K562 (cell line): ENCODE data around the gene OBP2A. TPM values are rescaled to one million over a fixed set of nuclear protein-coding genes. Genes with fewer than 3 reads are reported as not detected.

Source experiments
- ATAC-seq: fragments of 200-7000 bp; cut with Tn5 transposase; 3 replicates; pipeline ENCODE4 v1.9.1; 2020; ENCODE audit warnings: moderate library complexity
- BruUV-seq: library from RNA; stranded (reverse); fragments of 400-500 nt; replicated peaks from 2 replicates; lab custom pipeline; 2021; lab: Mats Ljungman, UMichigan
- CTCF ChIA-PET: fragments of 300-600 bp; formaldehyde crosslinking; extraction: SDS; loops from one replicate; lab custom pipeline; 2021; ENCODE audit warnings: low intra/inter-chr PET ratio; lab: Yijun Ruan, JAX
- POLR2A ChIA-PET: fragments of 300-600, 350-650 bp; sonication (Branson Sonifier 250); formaldehyde crosslinking; extraction: SDS; loops from one replicate; lab custom pipeline; 2021; ENCODE audit warnings: antibody characterized with exemption, inconsistent platforms; lab: Yijun Ruan, JAX
- DNase-seq, 4 experiments: peaks; one replicate each; pipeline versions ENCODE4 v3.0.0 to v3.0.0-alpha.2; 2011 to 2018; ENCODE audit warnings: low spot score in 3 of 4, mixed read lengths in 3 of 4; ENCODE audit errors: extremely low read depth in 1 of 4
- FAIRE-seq: peaks from 2 replicates; lab custom pipeline; 2011; peaks lifted over from hg19 to GRCh38; lab: Jason Lieb, UNC
- H2AFZ ChIP-seq: 2 replicates; pipeline ENCODE4 v1.6.0; 2011; ENCODE audit warnings: low read depth, low read length, control low read depth, inconsistent platforms
- H3K27ac ChIP-seq: fragments of 200-600 bp; 3 replicates; pipeline ENCODE4 v1.8.0; 2011; ENCODE audit warnings: low read depth, mild to moderate bottlenecking, control low read depth, inconsistent platforms, low read length, moderate library complexity, mixed read lengths; ENCODE audit errors: extremely low read depth
- H3K27me3 ChIP-seq, 2 experiments: fragments of 300-600 bp in 1 of 2; 2 replicates in 1 of 2; 3 replicates in 1 of 2; pipeline versions ENCODE4 v1.6.0 to v1.8.0; 2011; ENCODE audit warnings: inconsistent platforms in 2 of 2, low read length in 2 of 2, mild to moderate bottlenecking in 1 of 2, mixed read lengths in 1 of 2, moderate library complexity in 1 of 2; ENCODE audit not compliant: control insufficient read depth in 2 of 2, insufficient read depth in 2 of 2
- H3K36me3 ChIP-seq: fragments of 300-600 bp; 3 replicates; pipeline ENCODE4 v1.8.0; 2011; ENCODE audit warnings: mild to moderate bottlenecking, low read length, inconsistent platforms; ENCODE audit not compliant: control insufficient read depth, insufficient read depth
- H3K4me1 ChIP-seq, 2 experiments: fragments of 200-600 bp in 1 of 2; replicated peaks in 1 of 2; 2 replicates in 1 of 2; 3 replicates in 1 of 2; pipeline versions ENCODE4 v1.5.1 to v1.8.0; 2011; ENCODE audit warnings: inconsistent platforms in 2 of 2, low read length in 2 of 2, mild to moderate bottlenecking in 1 of 2, mixed read lengths in 1 of 2, moderate library complexity in 1 of 2; ENCODE audit not compliant: control insufficient read depth in 2 of 2, insufficient read depth in 2 of 2
- H3K4me2 ChIP-seq: 2 replicates; pipeline ENCODE4 v1.6.1; 2011; ENCODE audit warnings: low read length, control low read depth, inconsistent platforms, mixed read lengths; ENCODE audit not compliant: insufficient read depth
- H3K4me3 ChIP-seq: fragments of 200-600 bp; sonication (generic), shearing (Covaris generic); 2 replicates; pipeline ENCODE4 v1.5.1; 2016; ENCODE audit warnings: control low read depth, inconsistent platforms
- H3K79me2 ChIP-seq: fragments of 200-600 bp; 3 replicates; pipeline ENCODE4 v1.8.0; 2011; ENCODE audit warnings: low read length, inconsistent platforms; ENCODE audit not compliant: control insufficient read depth, insufficient read depth
- H3K9ac ChIP-seq, 2 experiments: 2 replicates each; pipeline versions ENCODE4 v1.6.0 to v1.6.1; 2011; ENCODE audit warnings: low read depth in 2 of 2, low read length in 2 of 2, control low read depth in 1 of 2, inconsistent platforms in 1 of 2, mild to moderate bottlenecking in 1 of 2, mixed read lengths in 1 of 2; ENCODE audit not compliant: insufficient read depth in 1 of 2
- H3K9me1 ChIP-seq: one replicate; pipeline ENCODE4 v1.6.0; 2011; ENCODE audit warnings: inconsistent platforms, mild to moderate bottlenecking, low read length, moderate library complexity; ENCODE audit not compliant: control insufficient read depth, insufficient read depth
- H3K9me3 ChIP-seq: replicated peaks from 2 replicates; pipeline ENCODE4 v1.5.1; 2011; ENCODE audit warnings: low read depth, low read length, inconsistent platforms; ENCODE audit not compliant: control insufficient read depth, insufficient read depth
- H4K20me1 ChIP-seq: replicated peaks from 2 replicates; pipeline ENCODE4 v1.6.1; 2011; ENCODE audit warnings: low read length, inconsistent platforms, mixed read lengths; ENCODE audit not compliant: control insufficient read depth, insufficient read depth
- MIER1 ChIP-seq: fragments of 450-650 bp; IDR thresholded peaks from 2 replicates; pipeline ENCODE4 v1.6.1; 2016; ENCODE audit warnings: antibody characterized with exemption, mild to moderate bottlenecking, low read depth
- PHF8 ChIP-seq: fragments of 200-600 bp; sonication (generic); IDR thresholded peaks from 2 replicates; pipeline ENCODE4 v1.6.1; 2012; ENCODE audit warnings: mixed run types, mild to moderate bottlenecking, inconsistent platforms, low read length, moderate library complexity, borderline replicate concordance
- RBM39 ChIP-seq: fragments of 200-400 bp; formaldehyde crosslinking; optimal IDR thresholded peaks from 2 replicates; pipeline ENCODE3; 2018; ENCODE audit warnings: low read depth, low read length
- WGBS: fragments of 100-300 bp; shearing (Covaris generic); methylation state at CpG from one replicate; pipeline ENCODE4 v1.1.6; 2016; ENCODE audit warnings: low coverage, mixed read lengths; ENCODE audit not compliant: insufficient coverage; ENCODE audit errors: missing lambda C conversion rate; 5-methylcytosine and 5-hydroxymethylcytosine counted together
- in situ Hi-C: fragments of 300-500 bp; cut with MboI; formaldehyde crosslinking; loops from 4 replicates; pipeline ENCODE4 v1.15.0; 2018; ENCODE audit warnings: inconsistent platforms, mixed read lengths
- intact Hi-C: fragments of 100-400 bp; cut with micrococcal nuclease; formaldehyde crosslinking; loops from 2 replicates; pipeline ENCODE4 v1.14.2; 2022
- polyA plus RNA-seq, 8 experiments: library from polyadenylated mRNA; depleted of rRNA in 4 of 8; stranded (reverse) in 5 of 8; unstranded in 3 of 8; fragments of >200 nt; fragmentation: Nextera tagmentation in 2 of 8; fragmentation: Illumina TruSeq in 1 of 8; extraction: Ambion mirVana in 2 of 8; extraction: Trizol in 1 of 8; gene quantifications; 2 replicates each; pipeline versions ENCODE4 v1.2.1 to v1.2.3, GENCODE V29; 2011 to 2014; ENCODE audit warnings: inconsistent platforms in 1 of 8, missing spikeins in 1 of 8
- total RNA-seq, 7 experiments: library from RNA; depleted of rRNA in 6 of 7; stranded (reverse); fragments of >200 nt in 6 of 7; fragmentation: Illumina TruSeq in 2 of 7; extraction: Trizol in 2 of 7; gene quantifications; 2 replicates each; pipeline versions ENCODE4 v1.2.1 to v1.2.3, GENCODE V29; 2011 to 2021; ENCODE audit warnings: low replicate concordance in 1 of 7
- TF ChIP-seq, protein P1 (sequence below), 2 experiments: IDR thresholded peaks; 2 replicates each; pipeline ENCODE4 v1.6.1; 2012; ENCODE audit warnings: improper control_type of control experiment in 2 of 2, low read depth in 2 of 2, low read length in 2 of 2, borderline replicate concordance in 1 of 2

The OBP2A gene
- total and polyA plus RNA-seq, 9 of the 15 experiments (the other 6 are each of a cell fraction or from before 2014, with no cell fraction given): not detected

DNA sequence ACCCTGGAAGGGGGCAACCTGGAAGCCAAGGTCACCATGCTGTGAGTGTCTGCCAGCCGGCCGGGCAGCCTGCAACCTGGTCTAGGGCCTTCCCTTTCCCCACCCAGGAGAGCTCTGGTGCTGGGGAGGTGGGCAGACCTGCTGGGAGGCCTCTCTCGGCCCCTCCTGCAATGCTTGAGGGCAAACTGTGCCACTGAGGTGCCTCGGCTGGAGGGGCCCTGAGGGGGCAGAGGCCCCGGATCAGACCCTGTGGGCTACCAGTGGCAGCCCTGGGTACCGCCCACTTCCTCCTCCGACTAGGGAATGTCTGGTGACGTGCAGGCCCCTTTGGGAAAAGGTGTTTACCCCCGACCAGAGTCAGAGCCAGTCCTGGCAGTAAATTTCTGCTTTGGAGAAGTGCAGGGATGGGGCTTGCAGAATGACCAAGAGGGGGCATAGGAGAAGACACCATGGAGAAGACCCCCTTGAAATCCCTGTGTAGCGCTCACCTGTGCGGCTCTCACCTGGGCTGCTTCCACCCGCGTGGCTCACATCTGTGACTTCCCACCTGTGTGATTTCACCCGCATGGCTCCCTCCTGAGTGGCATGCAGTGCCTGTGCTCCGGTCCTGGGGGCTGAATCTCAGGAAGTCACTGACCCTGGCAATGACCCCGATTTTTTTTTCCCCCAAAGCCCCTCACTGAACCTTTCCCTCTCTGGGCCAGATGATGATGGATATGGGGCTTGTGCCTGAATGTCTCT is 23.6 kb upstream of the OBP2A start:
- Histone ChIP-seq H4K20me1 (no peaks in the 10 kb centered on the region), H3K36me3 (no peaks in the 10 kb centered on the region), H3K27ac (no peak overlapping the region), H3K4me1 (peaks cover 9 to 40% of the 10 kb centered on the region in 2 experiments; a peak in 3 of 5 replicates), H3K4me3 (no peak overlapping the region)
- ATAC-seq: no peak
- BruUV-seq: no TSS peak
- no peak for FAIRE-seq
- CTCF ChIA-PET: no interaction called here
- intact Hi-C loops: no loop called here
- no peak for DNase-seq
- TF ChIP-seq, protein P1, sequence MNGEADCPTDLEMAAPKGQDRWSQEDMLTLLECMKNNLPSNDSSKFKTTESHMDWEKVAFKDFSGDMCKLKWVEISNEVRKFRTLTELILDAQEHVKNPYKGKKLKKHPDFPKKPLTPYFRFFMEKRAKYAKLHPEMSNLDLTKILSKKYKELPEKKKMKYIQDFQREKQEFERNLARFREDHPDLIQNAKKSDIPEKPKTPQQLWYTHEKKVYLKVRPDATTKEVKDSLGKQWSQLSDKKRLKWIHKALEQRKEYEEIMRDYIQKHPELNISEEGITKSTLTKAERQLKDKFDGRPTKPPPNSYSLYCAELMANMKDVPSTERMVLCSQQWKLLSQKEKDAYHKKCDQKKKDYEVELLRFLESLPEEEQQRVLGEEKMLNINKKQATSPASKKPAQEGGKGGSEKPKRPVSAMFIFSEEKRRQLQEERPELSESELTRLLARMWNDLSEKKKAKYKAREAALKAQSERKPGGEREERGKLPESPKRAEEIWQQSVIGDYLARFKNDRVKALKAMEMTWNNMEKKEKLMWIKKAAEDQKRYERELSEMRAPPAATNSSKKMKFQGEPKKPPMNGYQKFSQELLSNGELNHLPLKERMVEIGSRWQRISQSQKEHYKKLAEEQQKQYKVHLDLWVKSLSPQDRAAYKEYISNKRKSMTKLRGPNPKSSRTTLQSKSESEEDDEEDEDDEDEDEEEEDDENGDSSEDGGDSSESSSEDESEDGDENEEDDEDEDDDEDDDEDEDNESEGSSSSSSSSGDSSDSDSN (IDR thresholded peaks at IDR 0.05; ENCODE audit: borderline replicate concordance in 1 of 2, low read depth in 2 of 2, low read length in 2 of 2): no peak
- TF ChIP-seq PHF8 (no peak), MIER1 (no peak), RBM39 (no peak)
- TF ChIP-seq, all 486 proteins: peak for 0
- Histone ChIP-seq H3K4me2 (no peak overlapping the region), H3K9ac (no peak overlapping the region), H3K27me3 (0 out of 5 replicates have a peak, but pooled peaks cover 0 to 2% of the 10 kb centered on the region in 2 experiments), H3K79me2 (no peaks in the 10 kb centered on the region), H2AFZ (no peak overlapping the region), H3K9me1 (no peaks in the 10 kb centered on the region), H3K9me3 (no peaks in the 10 kb centered on the region)
- POLR2A ChIA-PET: no interaction called here
- in situ Hi-C loops: no loop called here
- 46% methylated on average over 13 of the region's 16 CpGs for WGBS
